ENCODE results near the gene MKX. TPM values are rescaled to one million over a fixed set of nuclear protein-coding genes. Genes with fewer than 3 reads are reported as not detected.
A peak's percentile ranks its signal among the peaks of the same experiment; 100 is the strongest.

Gene MKX
- polyA plus RNA-seq, 3 donors, result not detected

GRCh38 chr10:27646194-27646593, 99.4 kb downstream of the MKX start:
- H2AFZ ChIP-seq (ENCODE audit: insufficient read depth, low read depth, low read length, poor library complexity, severe bottlenecking), result no peak overlapping the region
- no peak for TF ChIP-seq CTCF (IDR thresholded peaks at IDR 0.05)
- DNase-seq, result no peak
- H3K9me3 Mint-ChIP-seq, result peaks cover 0 to 8% (median 1%) of the 10 kb centered on the region in 7 donors
- H3K4me3 ChIP-seq (replicated peaks in 1 of 3; ENCODE audit: low read depth in 2 of 3, low read length in 3 of 3), result no peak overlapping the region
- H3K36me3 Mint-ChIP-seq, result peaks cover 0 to 2% of the 10 kb centered on the region in 2 donors
- H3K27me3 Mint-ChIP-seq (ENCODE audit: low read depth in 3 of 3), result peaks cover 1 to 6% (median 3%) of the 10 kb centered on the region in 3 donors
- H3K4me3 Mint-ChIP-seq, result no peak overlapping the region
- peaks cover 1% of the 10 kb centered on the region for H3K4me1 Mint-ChIP-seq
- intact Hi-C loops (cut with micrococcal nuclease), result no loop called here
- H4K20me1 ChIP-seq (ENCODE audit: insufficient read depth, low read length), result no peaks in the 10 kb centered on the region
- no peaks in the 10 kb centered on the region for H3K4me1 ChIP-seq (ENCODE audit: control insufficient read depth in 1 of 2, insufficient read depth in 2 of 2, low read length in 2 of 2)
- H3K27me3 ChIP-seq (ENCODE audit: control insufficient read depth in 2 of 2, insufficient read depth in 2 of 2, low read length in 2 of 2), result no peaks in the 10 kb centered on the region
- H3K9ac ChIP-seq (ENCODE audit: insufficient read depth, low read length, poor library complexity, severe bottlenecking), result no peak overlapping the region
- no peak overlapping the region for H3K4me2 ChIP-seq (replicated peaks; ENCODE audit: extremely low read depth, low read length, poor library complexity, severe bottlenecking)
- H3K9me3 ChIP-seq (replicated peaks in 1 of 2; ENCODE audit: control insufficient read depth in 1 of 2, insufficient read depth in 1 of 2, low read length in 2 of 2), result no peaks in the 10 kb centered on the region
- 82% methylated on average over 2 of the region's 4 CpGs for WGBS (ENCODE audit: insufficient coverage)
- no peaks in the 10 kb centered on the region for H3K36me3 ChIP-seq (replicated peaks in 1 of 2; ENCODE audit: control insufficient read depth in 1 of 2, insufficient read depth in 2 of 2, low read length in 2 of 2)
- H3K27ac ChIP-seq (ENCODE audit: low read depth in 1 of 2, low read length in 2 of 2), result no peak overlapping the region
- H3K27ac Mint-ChIP-seq, result no peak overlapping the region
- no peaks in the 10 kb centered on the region for H3K79me2 ChIP-seq (ENCODE audit: insufficient read depth, low read length)

GRCh38 chr10:27644307-27644939, 101.2 kb downstream of the MKX start:
- no peaks in the 10 kb centered on the region for H3K27me3 ChIP-seq (ENCODE audit: control insufficient read depth in 2 of 2, insufficient read depth in 2 of 2, low read length in 2 of 2)
- Mint-ChIP-seq H3K36me3 (no peaks in the 10 kb centered on the region), H3K27me3 (ENCODE audit: low read depth in 3 of 3) (peaks cover 1 to 3% (median 1%) of the 10 kb centered on the region in 3 donors), H3K9me3 (peaks cover 0 to 10% (median 2%) of the 10 kb centered on the region in 7 donors), H3K4me3 (no peak overlapping the region), H3K4me1 (peaks cover 1% of the 10 kb centered on the region), H3K27ac (peak overlapping the region in 1 of 7 donors; percentile 65)
- H3K4me3 ChIP-seq (replicated peaks in 1 of 3; ENCODE audit: low read depth in 2 of 3, low read length in 3 of 3), result no peak overlapping the region
- H2AFZ ChIP-seq (ENCODE audit: insufficient read depth, low read depth, low read length, poor library complexity, severe bottlenecking), result no peak overlapping the region
- no peaks in the 10 kb centered on the region for H3K36me3 ChIP-seq (replicated peaks in 1 of 2; ENCODE audit: control insufficient read depth in 1 of 2, insufficient read depth in 2 of 2, low read length in 2 of 2)
- H4K20me1 ChIP-seq (ENCODE audit: insufficient read depth, low read length), result no peaks in the 10 kb centered on the region
- no CpG with 5 or more reads among the region's 5 CpGs for WGBS (ENCODE audit: insufficient coverage)
- no peaks in the 10 kb centered on the region for H3K79me2 ChIP-seq (ENCODE audit: insufficient read depth, low read length)
- intact Hi-C loops (cut with micrococcal nuclease), result no loop called here
- no peak for DNase-seq
- H3K9ac ChIP-seq (ENCODE audit: insufficient read depth, low read length, poor library complexity, severe bottlenecking), result no peak overlapping the region
- TF ChIP-seq CTCF (IDR thresholded peaks at IDR 0.05), result no peak
- H3K4me2 ChIP-seq (replicated peaks; ENCODE audit: extremely low read depth, low read length, poor library complexity, severe bottlenecking), result no peak overlapping the region
- no peaks in the 10 kb centered on the region for H3K9me3 ChIP-seq (replicated peaks in 1 of 2; ENCODE audit: control insufficient read depth in 1 of 2, insufficient read depth in 1 of 2, low read length in 2 of 2)
- no peaks in the 10 kb centered on the region for H3K4me1 ChIP-seq (ENCODE audit: control insufficient read depth in 1 of 2, insufficient read depth in 2 of 2, low read length in 2 of 2)
- H3K27ac ChIP-seq (ENCODE audit: low read depth in 1 of 2, low read length in 2 of 2), result no peak overlapping the region
